Choroid plexus epithelial cell (primary cell): ENCODE results near the gene SDR42E1.

Experiments
- DNase-seq: peaks from one replicate; pipeline ENCODE4 v3.0.0-alpha.2; 2010; ENCODE audit warnings: low read depth
- H3K4me3 ChIP-seq: 2 replicates; pipeline ENCODE4 v1.5.1; 2011; ENCODE audit warnings: low read depth, mild to moderate bottlenecking, control low read depth, low read length, moderate library complexity
- TF ChIP-seq, protein P1 (sequence below): conservative IDR thresholded peaks from 2 replicates; pipeline ENCODE4 v1.5.1; 2011; ENCODE audit warnings: low read depth, mild to moderate bottlenecking, control low read depth, inconsistent platforms, low read length, moderate library complexity

SDR42E1 gene

DNA sequence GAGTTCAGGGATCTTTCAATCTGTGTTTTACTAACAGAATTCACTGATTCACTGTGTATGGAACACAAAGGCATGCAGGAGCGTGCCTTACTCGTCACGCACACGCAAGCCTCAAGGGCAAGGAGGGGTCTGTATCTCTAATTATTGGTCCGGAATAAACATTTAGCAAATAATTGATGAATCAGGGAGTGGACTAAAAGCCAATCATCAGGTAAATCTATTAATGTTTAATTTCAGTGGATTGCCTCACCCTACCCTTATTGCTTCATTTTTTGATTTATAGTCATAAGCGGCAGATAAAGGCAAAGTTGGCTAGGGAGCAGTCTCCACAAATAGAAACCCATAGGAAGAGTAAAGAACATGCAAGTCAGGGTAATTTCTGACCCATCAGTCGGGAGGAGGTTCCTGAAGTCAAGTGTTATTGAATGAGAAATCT lies 16.4 kb upstream of the SDR42E1 start:
- DNase-seq, result no peak
- H3K4me3 ChIP-seq, result no peak overlapping the region
- TF ChIP-seq, protein P1, sequence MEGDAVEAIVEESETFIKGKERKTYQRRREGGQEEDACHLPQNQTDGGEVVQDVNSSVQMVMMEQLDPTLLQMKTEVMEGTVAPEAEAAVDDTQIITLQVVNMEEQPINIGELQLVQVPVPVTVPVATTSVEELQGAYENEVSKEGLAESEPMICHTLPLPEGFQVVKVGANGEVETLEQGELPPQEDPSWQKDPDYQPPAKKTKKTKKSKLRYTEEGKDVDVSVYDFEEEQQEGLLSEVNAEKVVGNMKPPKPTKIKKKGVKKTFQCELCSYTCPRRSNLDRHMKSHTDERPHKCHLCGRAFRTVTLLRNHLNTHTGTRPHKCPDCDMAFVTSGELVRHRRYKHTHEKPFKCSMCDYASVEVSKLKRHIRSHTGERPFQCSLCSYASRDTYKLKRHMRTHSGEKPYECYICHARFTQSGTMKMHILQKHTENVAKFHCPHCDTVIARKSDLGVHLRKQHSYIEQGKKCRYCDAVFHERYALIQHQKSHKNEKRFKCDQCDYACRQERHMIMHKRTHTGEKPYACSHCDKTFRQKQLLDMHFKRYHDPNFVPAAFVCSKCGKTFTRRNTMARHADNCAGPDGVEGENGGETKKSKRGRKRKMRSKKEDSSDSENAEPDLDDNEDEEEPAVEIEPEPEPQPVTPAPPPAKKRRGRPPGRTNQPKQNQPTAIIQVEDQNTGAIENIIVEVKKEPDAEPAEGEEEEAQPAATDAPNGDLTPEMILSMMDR, result no peak

DNA sequence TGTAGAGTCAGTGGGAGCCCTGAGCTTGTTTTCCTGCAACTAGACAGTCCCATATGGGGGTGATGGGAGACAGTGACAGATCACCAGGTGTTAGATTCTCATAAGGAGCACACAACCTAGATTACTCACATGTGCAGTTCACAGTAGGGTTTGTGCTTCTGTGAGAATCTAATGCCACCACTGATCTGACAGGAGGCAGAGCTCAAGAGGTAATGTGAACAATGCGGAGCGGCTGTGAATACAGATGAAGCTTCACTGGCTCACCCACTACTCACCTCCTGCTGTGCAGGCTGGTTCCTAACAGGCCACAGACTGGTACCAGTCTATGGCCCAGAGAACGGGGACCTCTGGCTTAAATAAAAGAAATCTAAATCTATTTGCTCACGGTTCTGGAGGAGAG lies 13.6 kb upstream of the SDR42E1 start:
- no peak for DNase-seq
- TF ChIP-seq, protein P1, result no peak
- no peak overlapping the region for H3K4me3 ChIP-seq

DNA sequence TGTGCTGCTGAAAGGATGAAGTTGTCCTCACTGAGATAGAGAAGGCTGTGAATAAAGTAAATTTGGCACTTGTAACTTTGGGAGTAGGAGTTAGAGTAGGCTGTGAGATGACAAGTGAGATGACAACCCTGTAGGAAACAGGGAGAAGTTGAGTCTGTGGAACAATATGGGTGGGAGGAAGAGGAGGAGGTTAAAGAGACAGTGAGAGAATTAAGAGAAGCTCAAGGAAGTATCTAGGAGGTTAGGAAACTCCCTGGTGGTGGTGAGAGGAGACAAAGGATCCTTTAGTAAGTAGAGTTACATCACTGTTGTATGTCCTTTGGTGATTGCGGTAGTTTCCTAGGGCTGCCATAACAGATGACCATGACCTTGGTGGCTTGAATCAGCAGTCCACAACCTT lies 13.0 kb upstream of the SDR42E1 start:
- TF ChIP-seq, protein P1, result no peak
- no peak for DNase-seq
- no peak overlapping the region for H3K4me3 ChIP-seq

DNA sequence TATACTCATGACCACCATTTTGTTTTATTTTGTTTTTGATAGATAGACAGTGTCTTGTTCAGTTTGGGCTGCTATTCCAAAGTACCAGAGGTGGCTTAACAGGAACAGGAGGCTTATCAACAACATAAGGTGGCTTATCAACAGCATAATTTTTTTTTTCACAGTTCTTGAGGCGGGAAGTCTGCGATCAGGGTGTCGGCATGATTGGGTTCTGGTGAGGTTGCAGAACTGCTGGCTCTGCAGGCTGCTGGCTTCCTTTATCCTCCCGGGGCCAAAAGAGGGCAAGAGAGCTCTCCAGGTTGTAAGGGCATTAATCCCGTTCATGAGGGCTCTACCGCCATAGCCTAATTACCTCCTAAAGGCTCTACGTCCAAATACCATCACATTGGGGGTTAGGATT lies 11.9 kb upstream of the SDR42E1 start:
- no peak overlapping the region for H3K4me3 ChIP-seq
- TF ChIP-seq, protein P1, result no peak
- no peak for DNase-seq

DNA sequence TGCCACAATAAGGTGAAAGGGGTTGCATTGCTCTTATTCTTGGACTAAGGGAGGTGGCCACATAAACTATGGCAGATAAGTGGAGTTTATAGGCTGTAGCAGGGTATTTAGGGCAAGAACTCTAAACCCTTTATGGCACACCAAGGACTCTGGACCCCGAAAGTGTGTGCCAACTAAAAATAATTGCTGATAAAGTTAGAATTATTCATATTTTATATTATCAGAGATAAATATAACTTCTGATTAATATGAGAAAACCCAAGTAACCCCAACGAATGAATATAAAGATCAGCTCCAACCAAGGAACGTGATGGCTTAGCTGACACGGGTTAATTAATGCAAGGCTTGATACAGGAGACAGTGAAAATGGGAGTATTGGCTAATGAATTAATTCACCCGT lies 8.8 kb upstream of the SDR42E1 start:
- TF ChIP-seq, protein P1, result no peak
- H3K4me3 ChIP-seq, result no peak overlapping the region
- DNase-seq, result no peak

DNA sequence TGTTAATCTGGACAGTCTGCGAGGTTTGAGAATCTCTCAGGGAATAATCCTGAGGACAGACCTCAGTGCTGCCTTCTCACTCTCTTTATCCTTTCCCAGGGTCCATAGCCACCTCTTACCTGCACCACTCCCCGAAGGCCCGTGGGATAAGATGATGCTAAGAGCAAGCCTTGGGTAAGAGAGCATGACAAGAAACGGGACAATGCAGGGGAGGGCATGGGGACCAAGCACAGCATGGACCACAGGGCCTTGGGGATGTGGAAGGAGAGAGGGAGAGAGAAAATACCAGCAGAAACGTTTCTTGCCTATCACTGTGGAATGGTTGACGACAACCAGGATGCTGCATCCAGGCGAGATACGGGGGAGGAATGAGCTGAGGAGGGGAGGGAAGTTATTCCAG lies 8.3 kb upstream of the SDR42E1 start:
- no peak for DNase-seq
- H3K4me3 ChIP-seq, result no peak overlapping the region
- TF ChIP-seq, protein P1, result no peak

DNA sequence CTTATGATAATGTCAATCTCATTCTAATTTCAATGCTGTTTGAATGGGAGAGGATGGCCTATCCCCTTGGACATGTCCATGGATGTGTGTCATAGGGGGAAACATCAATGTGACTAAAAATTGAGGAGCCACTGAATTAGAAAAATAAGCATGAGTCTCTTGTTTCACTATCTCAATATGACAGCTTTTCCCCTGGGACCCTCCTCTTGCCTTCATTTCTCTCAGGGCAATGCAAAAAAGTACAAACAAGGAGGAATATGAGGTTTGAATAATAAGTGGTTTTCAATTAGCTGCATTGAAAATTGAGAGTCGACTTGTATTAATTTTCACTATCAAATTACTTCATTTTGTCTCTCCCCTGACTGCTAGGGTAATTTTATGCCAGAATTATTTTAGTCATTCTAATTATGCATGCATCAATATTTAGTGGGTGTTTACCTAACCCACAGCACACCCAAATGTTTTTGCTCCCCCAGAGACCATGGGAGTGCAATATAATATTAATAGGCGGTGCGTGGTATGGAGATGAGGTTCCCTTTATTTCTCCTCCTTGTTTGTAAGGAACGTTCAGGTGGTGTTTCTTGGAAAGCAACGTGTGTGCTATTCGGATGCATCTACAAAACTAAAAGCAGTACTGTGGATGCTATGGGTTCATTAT lies 6.8 kb upstream of the SDR42E1 start:
- no peak overlapping the region for H3K4me3 ChIP-seq
- DNase-seq, result no peak
- TF ChIP-seq, protein P1, result no peak
